Activated effector memory CD4-positive, alpha-beta T cell treated with Interleukin-2 at 50 U/mL for 16 hours (primary cell): Measurements from ENCODE around the gene ARL6IP6.

Source experiments
- DNase-seq: peaks from one replicate; pipeline ENCODE4 v3.0.0-alpha.2; 2020

ARL6IP6 gene

GRCh38 chr2:152811916-152812315 is 93.5 kb downstream of the ARL6IP6 start:
- DNase-seq = no peak
